Choroid plexus epithelial cell (primary cell): ENCODE data around the gene IER5L.

Source experiments
- DNase-seq: peaks from one replicate; pipeline ENCODE4 v3.0.0-alpha.2; 2010; ENCODE audit warnings: low read depth
- H3K4me3 ChIP-seq: 2 replicates; pipeline ENCODE4 v1.5.1; 2011; ENCODE audit warnings: low read depth, mild to moderate bottlenecking, control low read depth, low read length, moderate library complexity
- CTCF ChIP-seq: conservative IDR thresholded peaks from 2 replicates; pipeline ENCODE4 v1.5.1; 2011; ENCODE audit warnings: low read depth, mild to moderate bottlenecking, control low read depth, inconsistent platforms, low read length, moderate library complexity

The IER5L gene

GRCh38 chr9:129222819-129223218 is 44.8 kb upstream of the IER5L start:
- no peak for TF ChIP-seq CTCF

GRCh38 chr9:129221979-129222635 is 44.0 kb upstream of the IER5L start:
- no peak overlapping the region for H3K4me3 ChIP-seq
- TF ChIP-seq CTCF: no peak
- no peak for DNase-seq

More at GRCh38 chr9:129222819-129223218, 44.8 kb upstream of the IER5L start:
- DNase-seq: no peak
- H3K4me3 ChIP-seq: no peak overlapping the region

- no peak overlapping the region for H3K4me3 ChIP-seq
- TF ChIP-seq CTCF: no peak
- DNase-seq: no peak
These were observed 43.2 kb upstream of the IER5L start for GRCh38 chr9:129221233-129221632.

GRCh38 chr9:129220771-129221170 is 42.7 kb upstream of the IER5L start:
- DNase-seq: no peak
- no peak overlapping the region for H3K4me3 ChIP-seq
- no peak for TF ChIP-seq CTCF

GRCh38 chr9:129218918-129219317 is 40.9 kb upstream of the IER5L start:
- no peak for TF ChIP-seq CTCF
- H3K4me3 ChIP-seq: no peak overlapping the region
- DNase-seq: no peak

GRCh38 chr9:129218272-129218625 is 40.2 kb upstream of the IER5L start:
- H3K4me3 ChIP-seq: no peak overlapping the region
- no peak for DNase-seq
- TF ChIP-seq CTCF: no peak

- DNase-seq: no peak
- no peak overlapping the region for H3K4me3 ChIP-seq
- no peak for TF ChIP-seq CTCF
These were observed 35.5 kb upstream of the IER5L start for GRCh38 chr9:129213551-129213950.
